ENCODE data around the gene MMD2. TPM values are rescaled to one million over a fixed set of nuclear protein-coding genes. Genes with fewer than 3 reads are reported as not detected.

Gene MMD2
- total RNA-seq, 2 experiments from 2014 or later, result not detected

GRCh38 chr7:4857189-4857588 lies 101.8 kb downstream of the MMD2 start:
- ATAC-seq, result no peak
- CTCF ChIA-PET, result interaction anchor here (1.9 kb wide), 1 partner anchor 26 kb away, joined by 7 read pairs; the partner anchor contains the start of gene RADIL

GRCh38 chr7:4856336-4857057 lies 102.5 kb downstream of the MMD2 start:
- no peaks in the 10 kb centered on the region for H3K9me3 Mint-ChIP-seq (ENCODE audit: insufficient read depth)

More at GRCh38 chr7:4857189-4857588, 101.8 kb downstream of the MMD2 start:
- Mint-ChIP-seq H3K36me3 (ENCODE audit: low read depth) (no peaks in the 10 kb centered on the region), H3K4me3 (no peak overlapping the region), H3K27me3 (ENCODE audit: low read depth) (peaks cover 30% of the 10 kb centered on the region), H3K9me3 (ENCODE audit: insufficient read depth) (no peaks in the 10 kb centered on the region), H3K27ac (no peak overlapping the region), H3K4me1 (ENCODE audit: low read depth) (peaks cover 10% of the 10 kb centered on the region)
- DNase-seq, result no peak
- POLR2A ChIA-PET, result no interaction called here

More at GRCh38 chr7:4856336-4857057, 102.5 kb downstream of the MMD2 start:
- DNase-seq (no peak), ATAC-seq (no peak)
- Mint-ChIP-seq H3K4me1 (ENCODE audit: low read depth) (peaks cover 14% of the 10 kb centered on the region), H3K4me3 (no peak overlapping the region), H3K36me3 (ENCODE audit: low read depth) (no peaks in the 10 kb centered on the region), H3K27me3 (ENCODE audit: low read depth) (peaks cover 30% of the 10 kb centered on the region), H3K27ac (no peak overlapping the region)
- CTCF ChIA-PET, result interaction anchor here (1.9 kb wide), 1 partner anchor 27 kb away, joined by 7 read pairs; the partner anchor contains the start of gene RADIL
- POLR2A ChIA-PET, result no interaction called here

Other genes with a start within 250 kb of the MMD2 start
- 10 to 100 TPM; 47.3 to 55.0 TPM for gene AP5Z1, start 183.6 kb downstream of the MMD2 start, total RNA-seq
- under 1 TPM in 1 of 2 experiments, not detected in 1; 0.08 TPM for gene PAPOLB, start 97.2 kb downstream of the MMD2 start, total RNA-seq
- gene RADIL, start 75.5 kb downstream of the MMD2 start, total RNA-seq, result under 1 TPM; 0.50 to 0.82 TPM
- gene RBAK, start 86.7 kb upstream of the MMD2 start, total RNA-seq, result 10 to 100 TPM; 14.3 to 14.7 TPM
- gene WIPI2, start 231.0 kb upstream of the MMD2 start, total RNA-seq, result 10 to 100 TPM; 43.2 to 49.9 TPM